GM21786 (cell line): ENCODE measurements around the gene MTNR1A.

Experiments
- ATAC-seq: cut with Tn5 transposase; IDR thresholded peaks from one replicate; pipeline ENCODE4 v1.9.1; 2021; ENCODE audit not compliant: unreplicated experiment

Gene MTNR1A

DNA sequence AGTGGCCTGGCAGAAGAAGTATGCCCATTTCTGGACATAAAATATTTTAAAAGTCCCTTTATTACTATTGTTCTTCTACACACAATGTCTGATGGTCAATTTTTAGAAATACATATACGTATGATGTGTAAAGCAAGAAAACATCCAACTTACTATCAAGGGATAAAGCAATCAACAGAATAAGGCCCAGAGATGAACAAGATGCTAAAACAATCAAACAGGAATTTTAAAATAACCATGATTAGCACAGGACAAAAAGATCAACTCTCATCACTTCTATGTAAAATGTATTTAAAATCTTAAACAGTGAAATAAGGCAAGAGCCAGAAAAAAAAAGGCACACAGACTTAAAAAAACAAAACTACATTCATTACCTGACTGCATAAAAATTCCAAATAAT, 60.9 kb downstream of the MTNR1A start:
- ATAC-seq, result no peak

GRCh38 chr4:186487726-186488125, 67.6 kb downstream of the MTNR1A start:
- no peak for ATAC-seq

GRCh38 chr4:186486172-186486571, 69.2 kb downstream of the MTNR1A start:
- no peak for ATAC-seq

DNA sequence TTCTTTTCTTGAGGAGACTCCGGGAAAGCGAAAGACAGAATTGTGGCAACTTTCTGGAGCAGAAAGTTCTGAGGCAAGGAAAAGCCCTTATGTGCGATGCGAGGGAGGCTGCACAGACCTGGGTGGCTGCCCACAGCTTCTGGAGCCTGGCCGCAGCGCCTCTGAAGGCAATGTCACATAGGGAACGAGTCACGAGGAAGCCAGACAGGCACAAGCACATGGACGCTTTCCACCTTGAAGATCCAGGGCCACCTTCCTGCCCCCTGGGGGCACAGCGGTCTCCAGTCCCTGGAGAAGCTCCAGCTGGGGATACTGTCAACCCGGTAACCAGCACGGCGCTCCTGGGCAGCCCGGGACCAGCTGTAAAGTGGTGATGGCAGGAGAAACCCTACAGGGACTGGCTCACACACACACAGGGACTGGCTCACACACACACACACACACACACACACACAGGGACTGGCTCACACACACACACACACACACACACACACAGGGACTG, 69.8 kb downstream of the MTNR1A start:
- no peak for ATAC-seq

DNA sequence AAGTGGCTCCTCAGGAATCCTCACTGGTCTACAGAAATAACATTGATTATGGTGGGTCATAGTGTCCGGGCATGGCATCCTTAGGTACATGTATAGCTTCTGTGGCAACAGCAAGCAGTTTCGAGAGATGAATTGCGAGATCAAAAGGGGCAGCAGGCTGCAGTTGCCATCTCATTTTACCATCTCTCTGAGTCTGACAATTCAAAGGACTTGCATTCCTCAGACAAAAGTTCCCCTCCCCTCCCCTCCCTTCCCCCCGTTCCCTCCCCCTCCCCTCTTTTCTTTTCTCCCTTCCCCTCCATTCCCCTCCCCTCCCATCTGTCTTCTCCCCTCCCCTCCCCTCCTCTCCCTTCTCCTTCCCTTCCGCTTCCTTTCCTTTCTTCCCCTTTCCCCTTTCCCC, 70.2 kb downstream of the MTNR1A start:
- no peak for ATAC-seq

- no peak for ATAC-seq
These were observed 71.7 kb downstream of the MTNR1A start for GRCh38 chr4:186483656-186484055.
